ENCODE measurements around the gene FXYD3.

FXYD3 gene

GRCh38 chr19:35106291-35106583 is 9.4 kb upstream of the FXYD3 start:
- DNase-seq (ENCODE audit: low read depth in 2 of 2): no peak

GRCh38 chr19:35106898-35107541 is 8.6 kb upstream of the FXYD3 start:
- DNase-seq (ENCODE audit: low read depth in 2 of 2): no peak

GRCh38 chr19:35107545-35107944 is 8.1 kb upstream of the FXYD3 start:
- no peak for DNase-seq (ENCODE audit: low read depth in 2 of 2)

GRCh38 chr19:35108730-35109129 is 6.9 kb upstream of the FXYD3 start:
- DNase-seq (ENCODE audit: low read depth in 2 of 2): no peak

GRCh38 chr19:35109395-35110112 is 6.1 kb upstream of the FXYD3 start:
- DNase-seq (ENCODE audit: low read depth in 2 of 2): no peak

- no peak for DNase-seq (ENCODE audit: low read depth in 2 of 2)
Observed at GRCh38 chr19:35110974-35111373, 4.6 kb upstream of the FXYD3 start.

GRCh38 chr19:35112995-35113688 is 2.5 kb upstream of the FXYD3 start:
- DNase-seq (ENCODE audit: low read depth in 2 of 2): no peak

- peak; percentile 65 to 67 for DNase-seq (ENCODE audit: low read depth in 2 of 2)
Observed at GRCh38 chr19:35114353-35115176, 1.1 kb upstream of the FXYD3 start.

GRCh38 chr19:35116072-35116801 is 614 bp downstream of the FXYD3 start:
- DNase-seq (ENCODE audit: low read depth in 2 of 2): no peak

GRCh38 chr19:35117116-35117515 is 1.5 kb downstream of the FXYD3 start:
- no peak for DNase-seq (ENCODE audit: low read depth in 2 of 2)

GRCh38 chr19:35117799-35118198 is 2.2 kb downstream of the FXYD3 start:
- DNase-seq (ENCODE audit: low read depth in 2 of 2): no peak

GRCh38 chr19:35118268-35119020 is 2.8 kb downstream of the FXYD3 start:
- DNase-seq (ENCODE audit: low read depth in 2 of 2): no peak

GRCh38 chr19:35119091-35119490 is 3.5 kb downstream of the FXYD3 start:
- DNase-seq (ENCODE audit: low read depth in 2 of 2): no peak

- no peak for DNase-seq (ENCODE audit: low read depth in 2 of 2)
Observed at GRCh38 chr19:35119578-35120155, 4.0 kb downstream of the FXYD3 start.

- DNase-seq (ENCODE audit: low read depth in 2 of 2): no peak
Observed at GRCh38 chr19:35120492-35120891, 4.9 kb downstream of the FXYD3 start.

- DNase-seq (ENCODE audit: low read depth in 2 of 2): no peak
Observed at GRCh38 chr19:35120898-35121297, 5.3 kb downstream of the FXYD3 start.

GRCh38 chr19:35122687-35123551 is 7.3 kb downstream of the FXYD3 start:
- DNase-seq (ENCODE audit: low read depth in 2 of 2): no peak

- no peak for DNase-seq (ENCODE audit: low read depth in 2 of 2)
Observed at GRCh38 chr19:35123573-35123972, 8.0 kb downstream of the FXYD3 start.
